ENCODE data around the gene ZNF780A. TPM values are rescaled to one million over a fixed set of nuclear protein-coding genes. Genes with fewer than 3 reads are reported as not detected.

The ZNF780A gene
- total RNA-seq, 1 experiment from 2014 or later, result 19.0 TPM

DNA sequence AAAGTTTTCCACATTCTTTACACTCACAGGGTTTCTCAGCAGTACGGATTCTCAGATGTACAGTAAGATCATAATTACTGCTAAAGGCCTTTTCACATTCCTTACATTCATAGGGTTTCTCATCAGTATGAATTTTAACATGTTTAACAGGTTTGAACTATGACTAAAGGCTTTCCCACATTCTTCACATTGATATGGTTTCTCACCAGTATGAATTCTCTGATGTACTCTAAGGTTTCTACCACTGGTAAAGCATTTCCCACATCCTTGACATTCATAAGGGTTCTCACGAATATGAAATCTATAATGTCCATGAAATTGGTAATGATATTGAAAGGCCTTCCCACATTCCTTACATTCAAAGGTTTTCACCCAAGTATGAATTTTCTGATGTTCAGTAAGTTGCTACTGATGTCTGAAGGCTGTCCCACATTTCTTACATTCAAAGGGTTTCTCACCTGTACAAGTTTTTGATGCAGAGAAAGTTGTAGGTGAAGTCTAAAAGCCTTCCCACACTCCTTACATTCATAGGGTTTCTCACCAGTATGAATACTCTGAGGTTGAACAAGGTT lies 56.7 kb downstream of the ZNF780A start:
- DNase-seq (ENCODE audit: low read depth, low spot score), result no peak
- in situ Hi-C loops (cut with HindIII; ENCODE audit: low pct_unique_long_range_greater_than_20kb, low sequenced_read_pairs), result no loop called here

DNA sequence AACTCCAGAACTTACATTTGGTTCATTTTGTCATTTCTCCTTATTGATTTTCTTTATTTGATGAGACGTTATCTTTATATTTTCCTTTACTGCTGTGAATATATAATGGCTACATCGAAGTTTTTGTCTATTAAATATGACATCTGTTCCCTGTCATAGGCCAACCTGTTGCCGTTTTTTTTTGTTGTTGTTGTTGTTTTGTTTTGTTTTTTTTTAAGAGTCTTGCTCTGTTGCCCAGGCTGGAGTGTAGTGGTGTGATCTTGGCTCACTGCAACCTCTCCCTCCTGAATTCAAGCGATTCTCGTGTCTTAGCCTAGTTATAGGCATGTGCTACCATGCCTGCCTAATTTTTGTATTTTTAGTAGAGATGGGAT lies 64.2 kb downstream of the ZNF780A start:
- in situ Hi-C loops (cut with HindIII; ENCODE audit: low pct_unique_long_range_greater_than_20kb, low sequenced_read_pairs), result no loop called here
- DNase-seq (ENCODE audit: low read depth, low spot score), result no peak

DNA sequence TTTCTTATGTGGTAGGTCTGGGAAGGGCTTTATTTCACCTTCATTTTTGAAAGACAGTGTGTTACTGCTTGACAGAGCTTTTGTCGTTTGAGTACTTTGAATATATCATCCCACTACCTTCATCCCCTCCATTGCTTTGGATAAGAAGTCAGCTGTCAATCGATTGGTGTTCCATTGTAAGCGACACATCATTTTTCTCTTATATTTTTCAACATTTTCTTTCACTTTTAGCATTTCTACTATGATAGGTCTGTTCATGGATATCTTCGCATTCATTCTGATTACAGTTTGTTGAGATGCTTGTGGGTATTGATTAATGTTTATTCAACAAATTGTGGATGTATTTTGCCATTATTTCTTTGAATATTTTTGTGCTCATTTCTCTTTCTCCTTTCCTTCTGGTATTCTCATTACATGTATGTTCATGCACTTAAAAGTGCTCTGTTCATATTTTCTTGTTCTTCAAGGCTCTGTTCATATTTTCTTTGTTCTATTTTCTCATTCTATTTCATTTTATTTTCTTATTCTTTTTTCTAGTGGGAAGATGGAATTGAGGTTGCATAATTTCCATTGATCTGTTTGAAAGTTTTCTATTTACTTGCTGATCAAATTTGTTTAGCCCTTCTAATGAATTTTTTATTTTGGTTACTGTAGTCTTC lies 64.7 kb downstream of the ZNF780A start:
- in situ Hi-C loops (cut with HindIII; ENCODE audit: low pct_unique_long_range_greater_than_20kb, low sequenced_read_pairs), result no loop called here
- DNase-seq (ENCODE audit: low read depth, low spot score), result no peak

DNA sequence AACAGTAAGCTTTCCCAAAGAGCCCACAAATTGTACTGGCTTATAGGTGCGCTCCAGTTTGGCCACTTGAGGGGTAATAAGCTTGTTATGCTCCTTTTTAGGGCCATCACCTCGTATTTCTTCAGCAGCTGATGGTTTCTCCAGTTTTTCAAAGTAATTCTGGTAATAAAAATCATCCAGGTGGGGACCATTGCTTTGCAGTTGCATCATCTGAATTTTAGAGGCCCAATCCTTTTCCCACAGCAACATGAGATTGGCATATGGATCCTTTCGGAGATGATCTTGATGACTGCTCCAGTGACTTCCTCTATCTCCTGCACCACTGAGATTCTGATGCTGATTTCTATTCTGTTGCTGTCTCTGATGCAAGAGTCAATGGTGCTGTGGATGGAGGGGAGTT lies 66.8 kb downstream of the ZNF780A start:
- in situ Hi-C loops (cut with HindIII; ENCODE audit: low pct_unique_long_range_greater_than_20kb, low sequenced_read_pairs), result no loop called here
- DNase-seq (ENCODE audit: low read depth, low spot score), result no peak

Other genes with a start within 250 kb of the ZNF780A start
- 188 and 191 TPM in 2 replicates for gene FBL, start 244.6 kb downstream of the ZNF780A start, total RNA-seq (2014; rRNA removed; shearing (Covaris generic))
- 0.08 TPM in 2 replicates for gene FCGBP, start 156.3 kb downstream of the ZNF780A start, total RNA-seq (2014; rRNA removed; shearing (Covaris generic))
- gene PSMC4, start 119.8 kb downstream of the ZNF780A start, total RNA-seq (2014; rRNA removed; shearing (Covaris generic)), result 162 and 174 TPM in 2 replicates
- gene ZNF546, start 93.9 kb downstream of the ZNF780A start, total RNA-seq (2014; rRNA removed; shearing (Covaris generic)), result 2.0 and 6.4 TPM in 2 replicates
- gene ZNF780B, start 34.7 kb downstream of the ZNF780A start, total RNA-seq (2014; rRNA removed; shearing (Covaris generic)), result 5.2 and 5.9 TPM in 2 replicates
- gene MAP3K10, start 100.5 kb upstream of the ZNF780A start, total RNA-seq (2014; rRNA removed; shearing (Covaris generic)), result 12.0 and 14.1 TPM in 2 replicates
- not detected in 2 replicates for gene TTC9B, start 127.4 kb upstream of the ZNF780A start, total RNA-seq (2014; rRNA removed; shearing (Covaris generic))
- 0.08 TPM in 1 of 2 replicates, not detected in the other for gene CCNP, start 135.7 kb upstream of the ZNF780A start, total RNA-seq (2014; rRNA removed; shearing (Covaris generic))
- gene AKT2, start 194.4 kb upstream of the ZNF780A start, total RNA-seq (2014; rRNA removed; shearing (Covaris generic)), result 53.8 and 68.6 TPM in 2 replicates